IPS DF 6.9 (cell line): Measurements from ENCODE around the gene LDLRAD3.
"Not testable (repeated sequence)": the region's sequence is repeated elsewhere in the genome, so short reads cannot be mapped to it uniquely, and the experiment has no call there.

ENCODE experiments used
- DNase-seq: peaks from one replicate; pipeline ENCODE4 v3.0.0-alpha.2; 2013; ENCODE audit warnings: low read depth, low spot score
- H3K27ac ChIP-seq: one replicate; pipeline ENCODE4 v1.5.1; 2013; ENCODE audit warnings: low read length, control low read depth
- H3K27me3 ChIP-seq: 2 replicates; pipeline ENCODE4 v1.6.1; 2013; ENCODE audit warnings: mild to moderate bottlenecking, low read length; ENCODE audit not compliant: control insufficient read depth, insufficient read depth
- H3K36me3 ChIP-seq: 2 replicates; pipeline ENCODE4 v1.6.1; 2013; ENCODE audit warnings: low read length; ENCODE audit not compliant: control insufficient read depth, insufficient read depth
- H3K4me1 ChIP-seq: 2 replicates; pipeline ENCODE4 v1.6.1; 2013; ENCODE audit warnings: low read length; ENCODE audit not compliant: control insufficient read depth, insufficient read depth
- H3K4me3 ChIP-seq: 2 replicates; pipeline ENCODE4 v1.5.1; 2013; ENCODE audit warnings: mild to moderate bottlenecking, low read length
- H3K9me3 ChIP-seq: 2 replicates; pipeline ENCODE4 v1.6.1; 2013; ENCODE audit warnings: low read length, inconsistent platforms; ENCODE audit not compliant: control insufficient read depth, insufficient read depth
- WGBS: extraction: QIAGEN DNeasy Blood & Tissue Kit; methylation state at CpG from one replicate; pipeline ENCODE4 v1.1.7; 2013; ENCODE audit warnings: mixed read lengths, missing lambda C conversion rate; ENCODE audit not compliant: insufficient read length, insufficient coverage; 5-methylcytosine and 5-hydroxymethylcytosine counted together

LDLRAD3 gene

DNA sequence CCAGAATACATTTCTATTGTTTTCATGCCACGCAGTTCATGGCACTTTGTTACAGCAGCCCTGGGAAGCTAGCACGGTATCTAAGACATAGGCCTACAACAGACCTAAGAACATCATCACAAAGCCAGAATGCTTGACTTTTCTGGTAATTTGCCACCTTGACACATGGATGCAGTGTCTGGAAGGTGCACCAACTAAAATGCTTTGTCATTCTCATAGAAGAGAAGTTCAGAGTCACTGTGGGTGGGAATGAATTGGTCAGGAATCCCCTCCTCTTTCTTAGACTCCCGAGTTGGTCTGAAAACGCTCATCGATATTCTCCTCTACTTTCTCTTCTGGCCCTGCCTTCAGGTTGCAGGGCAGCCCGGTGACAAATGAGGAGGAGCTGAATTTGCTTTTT lies 223.9 kb downstream of the LDLRAD3 start:
- Histone ChIP-seq H3K27me3 (no peaks in the 10 kb centered on the region), H3K27ac (no peak overlapping the region), H3K36me3 (no peaks in the 10 kb centered on the region), H3K4me1 (no peaks in the 10 kb centered on the region), H3K9me3 (no peaks in the 10 kb centered on the region), H3K4me3 (no peak overlapping the region)
- WGBS: no CpG with 5 or more reads among the region's 6 CpGs
- no peak for DNase-seq

DNA sequence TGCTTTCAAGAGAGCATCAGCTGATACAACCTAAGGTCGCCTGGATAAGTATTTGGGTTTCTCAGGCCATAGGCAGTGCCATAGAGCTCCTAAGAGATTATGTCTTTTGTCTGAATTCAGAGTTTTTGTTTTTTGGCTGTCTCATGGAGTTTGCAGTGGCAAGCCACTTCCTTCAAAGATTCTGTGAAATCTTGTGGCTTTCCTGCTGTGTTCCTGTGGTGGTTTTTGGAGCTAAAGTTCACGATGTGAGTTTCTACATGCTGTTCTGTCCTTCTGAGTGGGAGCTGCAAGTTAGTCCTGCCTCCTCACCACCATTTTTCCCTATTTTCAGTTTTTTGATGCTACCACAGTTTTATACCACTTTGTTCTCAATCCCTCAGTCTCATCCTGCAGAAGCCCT lies 234.0 kb downstream of the LDLRAD3 start:
- H3K36me3 ChIP-seq: no peaks in the 10 kb centered on the region
- H3K4me3 ChIP-seq: no peak overlapping the region
- no CpG with 5 or more reads among the region's 2 CpGs for WGBS
- H3K9me3 ChIP-seq: no peaks in the 10 kb centered on the region
- no peak for DNase-seq
- no peaks in the 10 kb centered on the region for H3K4me1 ChIP-seq
- H3K27me3 ChIP-seq: no peaks in the 10 kb centered on the region; the same call in 1 of the 2 replicates
- no peak overlapping the region for H3K27ac ChIP-seq

GRCh38 chr11:36186340-36187175 lies 242.7 kb downstream of the LDLRAD3 start:
- no CpG with 5 or more reads among the region's 6 CpGs for WGBS
- DNase-seq: no peak

GRCh38 chr11:36187622-36188021 lies 243.8 kb downstream of the LDLRAD3 start:
- no peak overlapping the region for H3K27ac ChIP-seq
- H3K27me3 ChIP-seq: no peaks in the 10 kb centered on the region
- no peaks in the 10 kb centered on the region for H3K4me1 ChIP-seq
- no peak overlapping the region for H3K4me3 ChIP-seq
- no peak for DNase-seq
- no peaks in the 10 kb centered on the region for H3K36me3 ChIP-seq
- no peaks in the 10 kb centered on the region for H3K9me3 ChIP-seq
- no CpG with 5 or more reads among the region's 3 CpGs for WGBS

More at GRCh38 chr11:36186340-36187175, 242.7 kb downstream of the LDLRAD3 start:
- Histone ChIP-seq H3K4me3 (no peak overlapping the region), H3K27me3 (no peaks in the 10 kb centered on the region), H3K36me3 (no peaks in the 10 kb centered on the region), H3K4me1 (no peaks in the 10 kb centered on the region), H3K9me3 (no peaks in the 10 kb centered on the region), H3K27ac (no peak overlapping the region)

DNA sequence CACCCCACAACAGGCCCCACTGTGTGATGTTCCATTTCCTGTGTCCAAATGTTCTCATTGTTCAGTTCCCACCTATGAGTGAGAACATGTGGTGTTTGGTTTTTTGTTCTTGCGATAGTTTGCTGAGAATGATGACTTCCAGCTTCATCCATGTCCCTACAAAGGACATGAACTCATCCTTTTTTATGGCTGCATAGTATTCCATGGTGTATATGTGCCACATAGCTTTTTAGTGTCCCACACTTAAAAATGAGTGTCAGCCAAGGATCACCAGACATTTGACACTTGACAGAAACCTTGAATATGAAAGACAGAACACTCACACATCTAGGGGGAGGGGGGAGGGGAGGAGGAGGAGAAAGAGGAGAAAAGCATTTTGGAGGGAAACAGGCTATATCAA lies 245.9 kb downstream of the LDLRAD3 start:
- no CpG with 5 or more reads among the region's 1 CpG for WGBS

GRCh38 chr11:36191941-36192340 lies 248.1 kb downstream of the LDLRAD3 start:
- no peaks in the 10 kb centered on the region for H3K9me3 ChIP-seq
- H3K36me3 ChIP-seq: no peaks in the 10 kb centered on the region
- no peak overlapping the region for H3K4me3 ChIP-seq
- H3K27ac ChIP-seq: no peak overlapping the region
- no CpG with 5 or more reads among the region's 5 CpGs for WGBS
- DNase-seq: no peak
- no peaks in the 10 kb centered on the region for H3K27me3 ChIP-seq
- no peaks in the 10 kb centered on the region for H3K4me1 ChIP-seq

More for the DNA sequence above, 245.9 kb downstream of the LDLRAD3 start:
- DNase-seq, H3K4me1 ChIP-seq, H3K27me3 ChIP-seq, H3K4me3 ChIP-seq, H3K27ac ChIP-seq, H3K9me3 ChIP-seq, H3K36me3 ChIP-seq: not testable (repeated sequence)

GRCh38 chr11:36192425-36193289 lies 248.8 kb downstream of the LDLRAD3 start:
- H3K4me1 ChIP-seq: no peaks in the 10 kb centered on the region
- no peaks in the 10 kb centered on the region for H3K36me3 ChIP-seq
- WGBS: no CpG with 5 or more reads among the region's 8 CpGs
- no peaks in the 10 kb centered on the region for H3K9me3 ChIP-seq
- no peaks in the 10 kb centered on the region for H3K27me3 ChIP-seq
- H3K4me3 ChIP-seq: no peak overlapping the region
- no peak for DNase-seq
- no peak overlapping the region for H3K27ac ChIP-seq

DNA sequence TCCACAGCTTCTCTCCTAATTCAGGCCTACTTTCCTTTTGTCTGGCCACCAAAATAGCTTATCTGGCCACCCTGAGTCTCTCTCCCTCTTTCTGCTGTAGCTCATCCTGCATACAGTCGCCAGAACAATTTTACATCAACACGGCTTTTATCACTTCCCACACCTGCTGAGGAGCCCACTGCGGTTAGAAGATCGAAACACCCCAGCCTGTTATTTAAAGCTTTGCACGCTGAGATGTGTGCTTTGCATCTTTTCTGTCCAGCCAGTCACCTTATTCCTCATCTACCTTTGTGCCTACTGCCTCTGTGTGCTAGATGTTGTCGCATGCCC lies 249.4 kb downstream of the LDLRAD3 start:
- no peaks in the 10 kb centered on the region for H3K27me3 ChIP-seq
- H3K4me3 ChIP-seq: no peak overlapping the region
- no CpG with 5 or more reads among the region's 6 CpGs for WGBS

GRCh38 chr11:36193721-36194120 lies 249.9 kb downstream of the LDLRAD3 start:
- no peaks in the 10 kb centered on the region for H3K36me3 ChIP-seq
- no peak overlapping the region for H3K4me3 ChIP-seq
- H3K27me3 ChIP-seq: no peaks in the 10 kb centered on the region
- no peaks in the 10 kb centered on the region for H3K4me1 ChIP-seq
- DNase-seq: no peak
- no peak overlapping the region for H3K27ac ChIP-seq
- WGBS: no CpG with 5 or more reads among the region's 1 CpG
- H3K9me3 ChIP-seq: no peaks in the 10 kb centered on the region

More for the DNA sequence above, 249.4 kb downstream of the LDLRAD3 start:
- DNase-seq: no peak
- H3K27ac ChIP-seq: no peak overlapping the region
- H3K4me1 ChIP-seq: no peaks in the 10 kb centered on the region
- H3K36me3 ChIP-seq: no peaks in the 10 kb centered on the region
- H3K9me3 ChIP-seq: no peaks in the 10 kb centered on the region

DNA sequence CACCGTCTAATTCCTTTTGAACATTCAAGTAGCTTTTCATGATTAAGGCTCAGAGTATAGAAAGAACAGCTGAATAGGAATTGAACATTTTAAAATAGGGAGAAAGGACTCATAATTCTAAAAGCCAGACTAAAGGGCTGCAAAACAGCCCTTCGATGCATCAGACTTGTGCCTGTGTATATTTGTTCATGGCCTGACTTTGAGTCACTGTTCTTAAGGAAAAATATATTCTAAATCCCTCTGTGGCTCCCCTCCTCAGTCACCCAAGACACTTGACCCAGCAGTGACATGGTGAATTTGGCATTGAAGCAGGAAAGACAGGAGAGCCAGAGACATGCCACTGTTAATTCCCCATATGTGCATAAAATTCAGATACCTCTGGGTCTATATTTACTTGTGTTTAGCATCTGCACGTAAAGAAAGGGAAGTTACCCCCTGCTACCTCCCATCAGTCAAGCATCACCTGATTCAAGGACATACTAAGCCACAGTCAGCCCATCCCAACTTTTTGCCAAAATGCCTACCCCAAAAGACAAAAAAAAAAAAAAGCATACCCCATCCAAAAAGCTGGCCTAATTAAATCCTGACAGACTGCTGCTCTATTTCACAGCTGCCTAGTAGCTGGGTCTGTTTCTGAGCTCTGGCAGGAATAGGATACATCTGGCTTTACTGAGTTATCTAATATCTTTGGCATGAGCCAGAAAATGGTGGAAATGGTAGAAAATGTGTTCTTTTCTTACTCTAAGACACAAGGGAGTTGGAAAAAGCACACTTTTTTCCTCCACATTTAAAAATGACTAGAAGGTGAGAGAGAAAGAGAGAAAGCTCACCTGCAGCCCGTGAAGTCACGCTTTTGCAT lies 251.9 kb downstream of the LDLRAD3 start:
- DNase-seq: no peak
- Histone ChIP-seq H3K9me3 (no peaks in the 10 kb centered on the region), H3K4me1 (no peaks in the 10 kb centered on the region), H3K4me3 (no peak overlapping the region), H3K36me3 (no peaks in the 10 kb centered on the region), H3K27me3 (no peaks in the 10 kb centered on the region), H3K27ac (no peak overlapping the region)
- WGBS: no CpG with 5 or more reads among the region's 5 CpGs
